Chondrocyte (in vitro differentiated cells): Measurements from ENCODE around the gene RBM38. TPM values are rescaled to one million over a fixed set of nuclear protein-coding genes. Genes with fewer than 3 reads are reported as not detected.
"Not testable (repeated sequence)": the region's sequence is repeated elsewhere in the genome, so short reads cannot be mapped to it uniquely, and the experiment has no call there.

ENCODE experiments used
- DNase-seq: peaks from one replicate; pipeline ENCODE4 v3.0.0; 2021; ENCODE audit warnings: mixed read lengths, low spot score
- H3K27ac Mint-ChIP-seq: one replicate; pipeline ENCODE4 v1.8.0; 2021; ENCODE audit warnings: mild to moderate bottlenecking, moderate library complexity, mixed read lengths; ENCODE audit not compliant: unreplicated experiment
- H3K27me3 Mint-ChIP-seq: 2 replicates; pipeline ENCODE4 v1.8.0; 2021; ENCODE audit warnings: low read depth, mixed read lengths
- H3K36me3 Mint-ChIP-seq: 2 replicates; pipeline ENCODE4 v1.8.0; 2021; ENCODE audit warnings: low read depth, mixed read lengths
- H3K4me1 Mint-ChIP-seq: 2 replicates; pipeline ENCODE4 v1.8.0; 2021; ENCODE audit warnings: low read depth, mild to moderate bottlenecking, mixed read lengths
- H3K4me3 Mint-ChIP-seq: one replicate; pipeline ENCODE4 v1.8.0; 2021; ENCODE audit warnings: mild to moderate bottlenecking, moderate library complexity, mixed read lengths; ENCODE audit not compliant: unreplicated experiment
- H3K9me3 Mint-ChIP-seq: 2 replicates; pipeline ENCODE4 v1.8.0; 2021; ENCODE audit warnings: low read depth, mixed read lengths
- CTCF ChIP-seq: fragments of 200-600 bp; sonication (generic); IDR thresholded peaks from 2 replicates; pipeline ENCODE4 v1.5.0; 2021; ENCODE audit warnings: antibody characterized with exemption, mild to moderate bottlenecking, moderate library complexity
- total RNA-seq: library from RNA; stranded (reverse); gene quantifications from 3 replicates; pipeline ENCODE4 v1.2.1, GENCODE V29; 2021

RBM38 gene
- total RNA-seq, 1 donor from 2014 or later = 11.2 TPM

GRCh38 chr20:57416296-57417022 lies 25.3 kb downstream of the RBM38 start:
- TF ChIP-seq CTCF = no peak
- Mint-ChIP-seq H3K9me3 (no peaks in the 10 kb centered on the region), H3K36me3 (no peaks in the 10 kb centered on the region), H3K27me3 (peaks cover 9% of the 10 kb centered on the region), H3K27ac (no peak overlapping the region), H3K4me1 (no peaks in the 10 kb centered on the region), H3K4me3 (no peak overlapping the region)
- no peak for DNase-seq

GRCh38 chr20:57417051-57417689 lies 26.0 kb downstream of the RBM38 start:
- H3K9me3 Mint-ChIP-seq = no peaks in the 10 kb centered on the region
- H3K27ac Mint-ChIP-seq = no peak overlapping the region
- TF ChIP-seq CTCF = no peak
- no peak overlapping the region for H3K4me3 Mint-ChIP-seq
- H3K4me1 Mint-ChIP-seq = no peaks in the 10 kb centered on the region
- DNase-seq = no peak
- H3K36me3 Mint-ChIP-seq = no peaks in the 10 kb centered on the region
- H3K27me3 Mint-ChIP-seq = peaks cover 9% of the 10 kb centered on the region

GRCh38 chr20:57417830-57418780 lies 26.9 kb downstream of the RBM38 start:
- peaks cover 9% of the 10 kb centered on the region for H3K27me3 Mint-ChIP-seq
- no peak overlapping the region for H3K4me3 Mint-ChIP-seq
- no peaks in the 10 kb centered on the region for H3K4me1 Mint-ChIP-seq
- H3K9me3 Mint-ChIP-seq = no peaks in the 10 kb centered on the region
- H3K36me3 Mint-ChIP-seq = no peaks in the 10 kb centered on the region
- no peak overlapping the region for H3K27ac Mint-ChIP-seq
- no peak for DNase-seq
- no peak for TF ChIP-seq CTCF

GRCh38 chr20:57419479-57419878 lies 28.3 kb downstream of the RBM38 start:
- H3K4me1 Mint-ChIP-seq, DNase-seq, H3K27me3 Mint-ChIP-seq, H3K36me3 Mint-ChIP-seq, H3K9me3 Mint-ChIP-seq, H3K4me3 Mint-ChIP-seq, H3K27ac Mint-ChIP-seq: not testable (repeated sequence)

GRCh38 chr20:57420571-57421252 lies 29.5 kb downstream of the RBM38 start:
- H3K27me3 Mint-ChIP-seq = peaks cover 13% of the 10 kb centered on the region
- DNase-seq = no peak
- H3K36me3 Mint-ChIP-seq = no peaks in the 10 kb centered on the region
- H3K4me3 Mint-ChIP-seq = no peak overlapping the region
- H3K27ac Mint-ChIP-seq = no peak overlapping the region
- peaks cover 3% of the 10 kb centered on the region for H3K4me1 Mint-ChIP-seq
- H3K9me3 Mint-ChIP-seq = no peaks in the 10 kb centered on the region
- no peak for TF ChIP-seq CTCF
